Transverse colon (tissue), 4 donors: ENCODE data around the gene TUBE1. TPM values are rescaled to one million over a fixed set of nuclear protein-coding genes. Genes with fewer than 3 reads are reported as not detected.

Source experiments
- DNase-seq: peaks from one replicate; pipeline ENCODE4 v3.0.0-alpha.2; 2019
- H3K27ac ChIP-seq, 4 donors: fragments of 200-600 bp; sonication (generic); 2 replicates each; pipeline ENCODE4 v1.5.1; 2016 to 2018; ENCODE audit warnings: inconsistent platforms in 4 of 4
- H3K27me3 ChIP-seq: fragments of 200-600 bp; sonication (generic); 2 replicates; pipeline ENCODE4 v1.5.1; 2017; ENCODE audit warnings: inconsistent platforms
- H3K36me3 ChIP-seq, 4 donors: fragments of 200-600 bp; sonication (generic); 2 replicates each; pipeline ENCODE4 v1.5.1; 2017 to 2019; ENCODE audit warnings: inconsistent platforms in 4 of 4
- H3K4me1 ChIP-seq, 4 donors: fragments of 200-600 bp; sonication (generic); 2 replicates each; pipeline ENCODE4 v1.5.1; 2017 to 2020; ENCODE audit warnings: inconsistent platforms in 4 of 4
- H3K4me3 ChIP-seq, 4 donors: fragments of 200-600 bp; sonication (generic); 1 replicate in 1 of 4; 2 replicates in 3 of 4; pipeline versions ENCODE4 v1.5.1 to v1.6.1; 2017 to 2019; ENCODE audit warnings: inconsistent platforms in 4 of 4
- H3K9me3 ChIP-seq, 2 donors: fragments of 200-600 bp; sonication (generic); 2 replicates each; pipeline ENCODE4 v1.5.1; 2017 to 2019; ENCODE audit warnings: inconsistent platforms in 2 of 2
- EP300 ChIP-seq: sonication (generic); formaldehyde crosslinking; IDR thresholded peaks from one replicate; pipeline ENCODE4 v1.6.1; 2017; ENCODE audit warnings: antibody characterized with exemption, low read depth
- POLR2A ChIP-seq: fragments of 450-650 bp; IDR thresholded peaks from one replicate; pipeline ENCODE4 v1.6.1; 2016; ENCODE audit warnings: antibody characterized with exemption, mild to moderate bottlenecking, moderate library complexity
- POLR2AphosphoS5 ChIP-seq, 3 donors: sonication (generic); formaldehyde crosslinking; IDR thresholded peaks; one replicate each; pipeline ENCODE4 v1.6.1; 2016; ENCODE audit warnings: antibody characterized with exemption in 3 of 3
- WGBS, 2 donors: methylation state at CpG; one replicate each; pipeline ENCODE4 v1.1.5; 2018; ENCODE audit warnings: low coverage in 1 of 2; 5-methylcytosine and 5-hydroxymethylcytosine counted together
- in situ Hi-C, 4 donors: fragments of 200-750 bp; cut with MboI; loops; one replicate each; pipeline versions ENCODE4 v1.15.0 to v1.15.1; 2017; ENCODE audit warnings: low sequenced_read_pairs in 3 of 4, low pct_ligation_motif_present in 1 of 4, low pct_unique_long_range_greater_than_20kb in 1 of 4
- intact Hi-C: fragments of 100-400 bp; cut with DNase I; formaldehyde crosslinking; loops from one replicate; pipeline ENCODE4 v1.15.1; 2023; ENCODE audit warnings: low total_unique reads
- total RNA-seq, 4 donors: library from RNA; depleted of rRNA; stranded (reverse); fragments of >200 nt; gene quantifications; one replicate each; pipeline ENCODE4 v1.1.0, GENCODE V29; 2016
- TF ChIP-seq, protein P1 (sequence below), 5 experiments: fragments of 200-600 bp in 3 of 5; fragments of 450-650 bp in 2 of 5; sonication (generic) in 3 of 5; IDR thresholded peaks; 1 replicate in 2 of 5; 2 replicates in 3 of 5; pipeline ENCODE4 v1.5.1; 2016 to 2017; ENCODE audit warnings: antibody characterized with exemption in 5 of 5, inconsistent platforms in 3 of 5, mild to moderate bottlenecking in 2 of 5, moderate library complexity in 1 of 5

Gene TUBE1
- total RNA-seq, 4 donors from 2014 or later: 15.9 to 48.4 (median 26.5) TPM

DNA sequence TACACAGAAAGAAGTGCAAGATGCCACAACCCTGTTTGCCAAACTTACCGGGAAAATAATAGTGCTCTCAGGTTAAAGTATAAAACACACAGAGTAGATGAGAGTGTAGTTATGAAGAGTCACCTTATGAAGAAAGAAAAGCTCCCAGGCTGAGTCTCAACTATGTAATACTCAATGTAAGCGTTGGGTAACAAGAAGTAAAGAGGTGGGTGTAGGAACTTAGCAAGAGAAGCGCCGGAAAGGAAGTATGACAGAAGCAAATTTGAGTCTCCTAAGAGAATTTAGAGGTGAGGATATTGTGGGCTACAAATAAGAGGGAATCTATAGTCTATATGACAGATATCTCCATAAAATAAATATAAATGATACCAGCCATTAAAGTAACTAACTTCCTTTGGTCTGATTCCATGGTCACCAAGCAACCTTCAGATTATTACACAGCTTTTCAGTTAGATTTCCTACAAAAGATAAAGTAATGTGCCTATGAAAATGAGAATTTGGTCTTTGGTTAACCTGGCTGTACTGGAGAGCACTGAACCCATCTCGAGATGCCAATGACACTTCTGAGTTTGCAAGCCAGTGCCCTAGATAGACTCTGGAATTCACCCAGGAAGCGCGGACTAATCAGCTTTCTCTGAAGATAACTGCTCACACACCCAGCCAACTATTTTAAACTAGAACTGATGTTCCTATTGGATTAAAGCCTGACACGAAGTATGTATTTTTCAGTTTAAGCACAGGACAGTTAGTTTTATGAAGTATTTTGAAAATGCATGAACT, 1.8 kb downstream of the TUBE1 start:
- Histone ChIP-seq H3K9me3 (no peaks in the 10 kb centered on the region), H3K36me3 (peaks cover 0 to 17% (median 0%) of the 10 kb centered on the region in 4 donors), H3K27ac (no peak overlapping the region), H3K27me3 (no peaks in the 10 kb centered on the region), H3K4me3 (no peak overlapping the region), H3K4me1 (peaks cover 4 to 16% (median 9%) of the 10 kb centered on the region in 4 donors)
- no peak for DNase-seq
- in situ Hi-C loops (no loop called here), intact Hi-C loops (no loop called here)
- WGBS, 2 donors: 93 to 94% methylated on average over 7 to 8 of the region's 8 CpGs
- no peak for TF ChIP-seq POLR2AphosphoS5 (IDR thresholded peaks at IDR 0.05)
- TF ChIP-seq, protein P1, sequence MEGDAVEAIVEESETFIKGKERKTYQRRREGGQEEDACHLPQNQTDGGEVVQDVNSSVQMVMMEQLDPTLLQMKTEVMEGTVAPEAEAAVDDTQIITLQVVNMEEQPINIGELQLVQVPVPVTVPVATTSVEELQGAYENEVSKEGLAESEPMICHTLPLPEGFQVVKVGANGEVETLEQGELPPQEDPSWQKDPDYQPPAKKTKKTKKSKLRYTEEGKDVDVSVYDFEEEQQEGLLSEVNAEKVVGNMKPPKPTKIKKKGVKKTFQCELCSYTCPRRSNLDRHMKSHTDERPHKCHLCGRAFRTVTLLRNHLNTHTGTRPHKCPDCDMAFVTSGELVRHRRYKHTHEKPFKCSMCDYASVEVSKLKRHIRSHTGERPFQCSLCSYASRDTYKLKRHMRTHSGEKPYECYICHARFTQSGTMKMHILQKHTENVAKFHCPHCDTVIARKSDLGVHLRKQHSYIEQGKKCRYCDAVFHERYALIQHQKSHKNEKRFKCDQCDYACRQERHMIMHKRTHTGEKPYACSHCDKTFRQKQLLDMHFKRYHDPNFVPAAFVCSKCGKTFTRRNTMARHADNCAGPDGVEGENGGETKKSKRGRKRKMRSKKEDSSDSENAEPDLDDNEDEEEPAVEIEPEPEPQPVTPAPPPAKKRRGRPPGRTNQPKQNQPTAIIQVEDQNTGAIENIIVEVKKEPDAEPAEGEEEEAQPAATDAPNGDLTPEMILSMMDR (IDR thresholded peaks at IDR 0.05): no peak
- no peak for TF ChIP-seq EP300
- no peak for TF ChIP-seq POLR2A

GRCh38 chr6:112081569-112081968, 5.7 kb downstream of the TUBE1 start:
- Histone ChIP-seq H3K36me3 (peaks cover 0 to 26% (median 0%) of the 10 kb centered on the region in 4 donors), H3K27ac (no peak overlapping the region), H3K27me3 (no peaks in the 10 kb centered on the region), H3K9me3 (no peaks in the 10 kb centered on the region), H3K4me1 (peaks cover 4 to 9% (median 8%) of the 10 kb centered on the region in 4 donors), H3K4me3 (no peak overlapping the region)
- in situ Hi-C loops: no loop called here
- WGBS, 2 donors: 91% methylated on average over 4 of the region's 4 CpGs
- no peak for DNase-seq
- no peak for TF ChIP-seq POLR2AphosphoS5 (IDR thresholded peaks at IDR 0.05)
- no peak for TF ChIP-seq EP300
- no peak for TF ChIP-seq POLR2A
- TF ChIP-seq, protein P1 (IDR thresholded peaks at IDR 0.05): no peak
- intact Hi-C loops: no loop called here

DNA sequence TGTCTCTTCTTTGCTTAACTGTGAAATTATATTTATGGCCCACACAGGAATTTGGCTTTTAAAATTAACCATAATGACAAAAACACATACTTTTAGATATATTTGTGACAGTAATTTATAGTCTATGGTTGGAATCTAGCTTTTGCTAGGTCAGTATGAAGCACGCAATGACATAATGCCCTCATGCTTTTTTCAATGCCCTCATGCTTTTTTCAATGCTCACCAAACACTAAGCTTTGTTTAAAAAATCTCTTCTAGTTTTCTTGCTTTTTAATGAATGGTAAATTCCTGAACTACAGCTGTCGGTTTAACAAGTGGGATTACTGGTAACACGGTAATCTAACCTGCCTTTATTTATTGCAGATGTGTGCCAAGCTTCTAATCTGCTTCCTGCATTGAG, 20.7 kb downstream of the TUBE1 start:
- Histone ChIP-seq H3K9me3 (no peaks in the 10 kb centered on the region), H3K4me3 (no peak overlapping the region), H3K4me1 (no peaks in the 10 kb centered on the region), H3K27ac (no peak overlapping the region), H3K27me3 (no peaks in the 10 kb centered on the region), H3K36me3 (peaks cover 0 to 17% (median 4%) of the 10 kb centered on the region in 4 donors)
- intact Hi-C loops: no loop called here
- in situ Hi-C loops: no loop called here
- no peak for DNase-seq
- TF ChIP-seq, protein P1 (IDR thresholded peaks at IDR 0.05): no peak
- no peak for TF ChIP-seq EP300
- TF ChIP-seq POLR2A: no peak
- no peak for TF ChIP-seq POLR2AphosphoS5 (IDR thresholded peaks at IDR 0.05)
- WGBS, 2 donors: 57 to 69% methylated on average over 3 of the region's 3 CpGs

DNA sequence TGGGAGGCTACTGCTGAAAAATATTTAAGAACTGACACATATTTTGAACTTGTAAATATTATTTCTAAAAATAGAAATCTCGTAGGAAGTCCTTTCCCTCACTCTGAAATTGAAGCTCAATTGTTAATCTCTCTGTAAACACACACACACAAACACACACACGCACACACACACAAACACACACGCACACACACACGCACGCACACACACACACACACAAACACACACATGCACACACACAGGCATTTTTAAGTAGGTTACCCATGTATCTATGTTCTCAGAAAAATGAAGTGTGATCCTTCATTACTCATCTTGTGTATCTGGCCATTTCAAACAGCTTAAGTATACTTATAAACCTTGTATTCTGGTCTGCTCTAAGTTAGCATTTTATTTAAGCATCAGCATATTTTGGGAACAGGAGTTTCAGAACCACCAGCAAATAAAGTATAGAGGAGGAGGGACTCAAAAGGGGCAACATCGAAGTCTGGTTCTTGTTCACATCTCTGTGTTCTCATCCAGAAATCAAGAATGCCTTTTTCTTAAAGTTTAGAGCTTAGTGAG, 21.8 kb downstream of the TUBE1 start:
- H3K36me3 ChIP-seq: peaks cover 0 to 6% (median 0%) of the 10 kb centered on the region in 4 donors
- WGBS, 2 donors: 68 to 71% methylated on average over 5 to 6 of the region's 6 CpGs
- DNase-seq: no peak
- H3K9me3 ChIP-seq: no peaks in the 10 kb centered on the region
- in situ Hi-C loops: no loop called here
- H3K27ac ChIP-seq: no peak overlapping the region
- H3K4me3 ChIP-seq: no peak overlapping the region
- TF ChIP-seq EP300 (no peak), POLR2A (no peak), POLR2AphosphoS5 (IDR thresholded peaks at IDR 0.05) (no peak)
- TF ChIP-seq, protein P1 (IDR thresholded peaks at IDR 0.05): no peak
- no peaks in the 10 kb centered on the region for H3K4me1 ChIP-seq
- intact Hi-C loops: no loop called here
- H3K27me3 ChIP-seq: no peaks in the 10 kb centered on the region
